HG02973 (cell line): Measurements from ENCODE around the gene MRC1.

Source experiments
- ATAC-seq: cut with Tn5 transposase; IDR thresholded peaks from one replicate; pipeline ENCODE4 v1.9.1; 2021; ENCODE audit warnings: moderate library complexity; ENCODE audit not compliant: unreplicated experiment

MRC1 gene

DNA sequence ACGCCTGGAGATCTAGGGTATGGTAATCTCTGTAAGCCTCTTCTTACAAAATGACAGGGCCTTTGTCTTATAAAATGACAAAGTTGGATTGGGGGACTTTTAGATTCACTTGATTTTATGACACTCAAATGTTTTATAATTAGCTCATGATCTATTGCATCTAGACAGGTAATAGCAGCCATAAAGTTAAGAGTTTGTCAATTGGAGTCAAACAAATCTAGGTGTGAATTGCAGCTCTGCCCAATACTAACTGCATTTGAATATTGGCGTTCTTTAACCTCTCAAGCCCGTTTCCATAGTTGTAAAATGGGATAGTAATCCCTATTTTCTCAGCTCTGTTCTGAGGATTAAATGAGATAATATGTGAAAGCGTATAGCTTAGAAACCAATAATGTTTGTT, 14.1 kb upstream of the MRC1 start:
- ATAC-seq = no peak

DNA sequence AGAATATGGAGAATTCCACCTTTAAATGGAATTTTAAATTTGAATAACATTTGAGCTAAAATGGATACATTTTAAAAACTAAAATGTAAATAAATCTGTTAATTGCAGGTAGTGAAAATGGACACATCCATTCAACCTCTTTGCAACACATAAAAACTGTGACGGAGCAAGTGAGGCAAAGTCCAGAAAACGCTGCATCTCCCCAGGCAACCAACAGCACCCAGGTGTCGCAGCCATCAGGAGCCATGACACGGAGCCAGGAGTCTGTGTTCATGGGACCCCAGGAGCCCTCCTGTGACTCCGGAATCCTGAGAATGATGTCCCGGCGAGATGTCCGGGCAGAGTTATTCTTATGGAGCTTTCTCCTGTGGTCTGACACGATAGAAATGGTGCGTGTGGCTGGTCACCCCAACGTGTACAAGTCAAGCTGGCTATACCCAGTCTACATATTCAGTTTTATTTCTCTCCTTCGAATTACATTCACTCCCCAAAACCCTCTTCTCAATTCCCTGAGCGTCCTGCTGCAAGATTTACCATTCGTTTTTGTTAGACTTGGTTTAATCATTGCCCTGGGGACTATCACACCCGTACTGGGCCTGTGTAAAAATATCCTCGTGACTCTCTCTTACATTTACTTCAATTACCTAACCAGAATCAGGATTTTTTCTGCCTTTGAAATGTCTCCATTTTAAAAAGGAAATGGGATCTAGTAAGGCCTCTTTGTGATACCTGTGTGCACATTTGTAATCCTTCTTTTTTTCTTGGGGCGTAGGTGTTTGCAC, 13.1 kb upstream of the MRC1 start:
- ATAC-seq = no peak

DNA sequence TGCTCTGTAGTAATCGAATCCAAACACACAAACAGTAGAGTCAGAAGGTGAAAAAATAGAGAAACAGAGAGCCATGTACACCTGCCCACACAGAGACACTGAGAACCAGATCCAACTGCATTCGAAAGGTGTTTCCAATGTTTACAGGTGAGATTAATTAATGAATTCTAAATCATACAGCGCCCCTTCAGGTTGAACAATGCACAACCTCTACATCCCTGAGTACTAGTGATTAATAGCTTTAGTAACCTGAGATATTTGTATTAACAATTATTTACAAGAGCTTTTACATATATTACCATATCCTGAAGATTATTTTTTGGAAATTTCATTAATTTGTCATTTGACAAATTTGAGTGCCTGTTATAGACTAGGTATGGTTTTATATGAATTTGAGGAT, 7.6 kb upstream of the MRC1 start:
- no peak for ATAC-seq

DNA sequence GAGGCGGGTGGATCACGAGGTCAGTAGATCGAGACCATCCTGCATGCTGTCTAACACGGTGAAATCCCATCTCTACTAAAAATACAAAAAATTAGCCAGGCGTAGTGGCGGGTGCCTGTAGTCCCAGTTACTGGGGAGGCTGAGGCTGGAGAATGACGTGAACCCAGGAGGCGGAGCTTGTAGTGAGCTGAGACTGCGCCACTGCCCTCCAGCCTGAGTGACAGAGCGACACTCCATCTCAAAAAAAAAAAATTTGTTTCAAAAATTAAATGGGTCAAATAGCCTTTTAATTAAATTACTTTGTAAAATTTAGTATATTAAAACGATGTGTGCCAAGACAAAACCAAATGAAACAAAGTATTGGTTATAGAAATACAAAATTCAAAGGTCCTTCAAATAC, 6.8 kb upstream of the MRC1 start:
- no peak for ATAC-seq

DNA sequence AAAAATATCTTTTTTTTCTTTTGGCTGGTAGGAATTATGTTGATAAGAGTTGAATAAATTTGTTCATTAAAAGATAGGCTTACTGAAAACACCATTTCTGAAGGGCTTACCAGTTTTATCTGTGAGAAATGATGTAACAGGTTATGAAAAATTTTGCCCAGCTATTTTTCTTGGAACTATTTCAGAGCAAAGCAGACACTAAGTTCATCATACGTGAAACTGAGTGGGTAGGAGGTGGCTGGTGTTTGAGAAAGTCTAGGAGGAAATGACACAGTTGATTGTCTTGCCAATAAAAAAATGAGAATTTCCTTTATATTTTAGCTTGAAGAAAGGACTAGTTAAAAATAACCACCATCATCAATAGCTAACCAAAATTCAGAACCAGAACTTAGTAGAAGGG, 6.2 kb upstream of the MRC1 start:
- ATAC-seq = no peak

DNA sequence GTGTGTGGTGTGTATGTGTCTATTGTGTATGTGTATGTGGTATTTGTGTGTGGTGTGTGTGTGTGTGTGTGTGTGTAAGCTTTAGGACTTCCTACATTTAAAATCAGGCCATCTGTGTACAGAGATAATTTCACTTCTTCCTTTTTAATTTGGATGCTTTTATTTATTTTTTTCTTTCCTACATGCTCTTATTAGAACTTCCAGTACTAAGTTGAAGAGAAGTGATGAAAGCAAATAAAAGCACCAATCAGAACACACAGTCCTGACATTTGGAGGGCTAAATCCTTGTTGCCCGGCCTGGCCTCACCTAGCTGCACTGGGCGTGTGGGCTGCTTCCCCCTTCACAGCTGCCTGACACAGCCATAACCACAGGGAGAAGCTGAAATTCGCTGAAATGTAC, 3.8 kb upstream of the MRC1 start:
- ATAC-seq = no peak

DNA sequence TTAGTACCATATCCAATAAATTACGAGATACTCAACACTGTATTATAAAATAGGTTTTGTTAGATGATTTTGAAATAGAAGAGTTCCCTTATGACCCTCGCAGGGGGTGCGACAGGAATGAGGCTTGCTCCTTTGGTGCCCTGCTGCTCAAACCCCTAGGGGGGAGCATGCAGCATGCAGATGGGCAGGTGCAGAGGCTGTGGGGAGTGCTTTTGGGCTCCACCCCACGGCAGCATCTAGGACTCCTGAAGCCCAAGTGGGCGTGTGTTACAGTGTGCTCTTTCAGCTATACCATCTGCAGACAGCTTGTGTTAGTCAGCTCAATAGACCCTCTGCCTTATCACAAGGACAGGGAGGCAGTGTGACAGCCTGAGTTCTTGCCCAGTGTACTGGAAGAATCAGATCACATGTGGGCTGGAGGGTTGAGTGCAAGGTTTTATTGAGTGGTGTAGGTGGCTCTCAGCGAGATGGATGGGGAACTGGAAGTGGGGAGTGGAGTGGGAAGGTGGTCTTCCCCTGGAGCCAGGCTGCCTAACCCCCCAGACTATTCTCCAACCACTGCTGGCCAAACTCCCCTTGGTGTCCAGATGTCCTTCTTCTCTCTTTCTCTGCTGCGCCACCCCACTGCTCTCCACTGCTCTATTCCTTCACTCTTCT, 3.1 kb upstream of the MRC1 start:
- ATAC-seq = peak; percentile 58

DNA sequence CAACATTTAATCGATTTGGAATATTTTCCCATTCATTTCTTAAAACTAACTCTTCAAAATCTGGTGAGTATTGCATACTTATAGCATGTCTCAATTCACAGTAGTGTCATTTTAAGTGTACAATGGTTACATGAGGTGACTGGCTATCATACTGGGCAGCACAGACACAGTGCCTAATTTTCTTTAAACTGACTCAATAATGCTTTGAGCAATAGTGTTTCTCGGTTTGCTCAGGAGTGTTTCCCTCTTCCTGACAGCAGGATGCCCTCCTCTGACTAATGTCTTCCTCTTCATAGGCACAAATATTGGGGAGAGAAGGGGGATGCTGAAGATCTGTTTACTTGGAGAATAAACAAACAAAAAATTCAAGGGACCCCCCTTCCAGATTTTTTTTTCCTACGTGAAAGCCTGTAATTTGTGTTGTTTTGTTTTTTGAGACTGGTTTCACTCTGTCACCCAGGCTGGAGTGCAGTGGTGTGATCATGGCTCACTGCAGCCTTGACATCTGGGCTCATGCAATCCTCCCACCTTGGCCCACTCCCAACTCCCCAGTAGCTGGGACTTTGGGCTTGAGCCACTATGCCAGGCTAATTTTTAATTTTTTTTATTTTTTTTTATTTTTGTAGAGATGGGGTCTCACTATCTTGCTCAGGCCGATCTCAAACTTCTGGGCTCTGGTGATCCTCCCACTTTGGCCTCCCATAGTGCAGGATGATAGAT, 2.2 kb downstream of the MRC1 start:
- no peak for ATAC-seq

DNA sequence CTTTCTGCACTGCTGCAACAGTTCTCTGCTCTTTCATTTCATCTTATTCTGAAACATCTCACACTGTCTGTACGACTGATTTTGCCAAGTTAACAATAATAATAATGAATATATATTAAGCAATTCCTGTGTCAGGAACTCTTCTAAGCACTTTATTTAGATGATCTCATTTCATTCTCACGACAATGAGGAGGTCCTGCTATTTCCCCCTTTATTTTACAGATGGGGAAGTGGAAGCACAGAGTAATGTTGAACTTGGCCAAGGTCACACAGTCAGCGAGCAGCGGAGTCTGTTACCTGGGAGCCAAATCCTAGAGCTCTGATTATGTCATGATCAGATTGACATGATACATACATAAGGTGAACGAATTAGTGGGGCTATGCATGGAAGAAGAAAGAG, 5.8 kb downstream of the MRC1 start:
- ATAC-seq = no peak

DNA sequence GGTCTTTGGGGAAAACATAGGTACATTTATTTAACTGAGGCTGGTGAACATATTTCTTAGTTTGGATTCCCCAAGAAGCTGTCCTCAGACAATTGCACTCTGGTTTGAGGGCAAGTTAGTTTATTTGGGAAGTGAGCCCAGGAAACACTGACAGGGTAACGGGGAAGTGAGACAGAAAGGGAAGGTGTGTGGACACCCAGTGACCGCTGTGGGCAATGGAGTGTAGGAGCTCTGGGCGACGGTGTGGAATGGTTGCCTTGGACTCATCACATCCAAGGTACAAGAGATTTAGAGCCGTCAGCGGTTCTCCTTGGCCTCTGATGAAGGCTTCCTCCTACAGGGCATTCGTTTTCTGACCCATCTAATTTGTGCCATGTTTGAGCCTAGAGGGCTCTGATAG, 7.1 kb downstream of the MRC1 start:
- ATAC-seq = no peak

DNA sequence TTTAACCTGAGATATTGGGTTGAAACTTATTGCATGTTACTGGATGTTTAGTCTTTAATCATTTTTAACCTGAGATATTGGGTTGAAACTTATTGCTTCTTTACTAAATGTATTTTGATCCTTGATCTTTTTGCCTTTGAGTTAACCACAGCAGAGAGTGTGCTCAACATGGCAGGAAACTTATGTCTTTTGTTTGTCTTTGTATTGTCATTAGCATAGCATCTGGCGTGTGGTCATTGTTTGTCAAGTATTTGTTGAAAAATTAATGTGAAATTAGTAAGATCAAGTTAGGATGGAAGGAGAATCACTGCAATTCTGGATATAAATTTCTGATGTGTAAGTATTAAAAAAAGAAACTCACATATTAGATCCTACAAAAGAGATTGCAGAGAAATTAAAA, 8.2 kb downstream of the MRC1 start:
- no peak for ATAC-seq

DNA sequence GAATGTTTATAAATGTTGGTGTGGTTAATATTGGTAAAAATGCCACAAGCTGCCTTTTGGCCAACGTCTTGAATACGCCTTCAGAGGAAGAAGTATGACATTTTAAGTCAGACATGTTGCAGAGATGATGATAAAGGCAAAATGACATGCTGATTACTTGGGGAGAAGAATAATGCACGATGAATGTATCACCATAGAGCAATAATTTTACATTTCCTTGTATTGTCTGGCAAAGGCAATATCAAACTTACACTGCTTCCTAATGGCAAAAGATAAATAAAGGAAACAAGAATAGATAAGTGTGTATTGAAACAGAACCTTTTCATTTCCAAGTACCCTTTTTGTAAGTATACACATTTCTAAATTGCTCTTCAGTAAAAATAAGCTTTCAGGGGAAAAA, 8.6 kb downstream of the MRC1 start:
- no peak for ATAC-seq

DNA sequence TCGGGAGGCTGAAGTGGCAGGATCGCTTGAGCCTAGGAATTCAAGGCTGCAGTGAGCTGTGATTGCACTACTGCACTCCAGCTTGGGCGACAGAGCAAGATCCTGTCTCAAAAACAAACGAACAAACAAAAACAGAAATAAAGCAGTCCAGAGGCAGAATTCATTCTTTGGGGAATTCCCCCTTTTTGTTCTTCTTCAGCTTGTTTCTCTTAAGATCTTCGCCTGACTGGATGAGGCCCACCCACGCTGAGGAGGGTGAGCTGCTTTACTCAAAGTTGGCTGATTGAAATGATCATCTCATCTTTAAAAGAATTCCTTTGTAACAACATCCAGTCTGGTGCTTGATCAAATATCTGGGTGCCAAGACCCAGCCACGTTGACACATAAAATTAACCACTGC, 10.7 kb downstream of the MRC1 start:
- ATAC-seq = no peak

DNA sequence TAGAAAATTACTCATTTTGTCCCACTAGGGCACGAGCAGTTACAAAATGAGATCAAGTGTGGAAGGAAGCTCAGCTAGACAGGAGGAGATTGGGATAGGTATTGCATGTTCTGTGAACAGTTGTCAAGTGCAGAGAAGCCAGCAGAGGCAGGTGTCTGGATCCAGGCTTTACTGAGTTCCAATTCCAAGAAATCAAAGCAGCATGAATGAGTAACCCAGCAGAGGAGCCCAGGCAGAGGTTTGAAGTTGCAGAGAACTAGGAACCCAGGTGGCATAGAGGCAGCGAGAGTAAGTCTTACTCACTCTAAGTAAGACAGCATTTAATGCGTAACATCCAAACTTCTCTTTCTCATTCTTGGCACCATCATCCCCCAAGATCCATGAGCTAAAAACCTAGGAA, 11.8 kb downstream of the MRC1 start:
- ATAC-seq = no peak

DNA sequence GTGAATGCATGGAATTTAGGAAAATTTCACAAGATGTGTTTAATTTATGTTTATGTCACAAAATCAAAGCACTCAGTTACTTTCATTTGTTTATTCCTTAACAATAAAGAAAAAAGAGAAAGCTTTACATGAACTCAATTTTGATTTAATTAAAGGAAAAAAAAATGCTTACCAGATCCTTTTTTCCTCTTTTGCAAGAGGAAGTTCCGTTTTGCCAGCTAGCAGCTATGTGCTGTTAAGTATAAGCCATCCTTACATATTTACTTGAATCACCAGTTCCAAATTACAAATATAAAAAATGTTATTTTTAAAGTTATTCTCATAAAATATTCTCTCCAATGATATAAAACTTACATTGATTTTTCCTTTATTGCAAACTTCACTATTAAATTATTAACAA, 12.7 kb downstream of the MRC1 start:
- no peak for ATAC-seq

DNA sequence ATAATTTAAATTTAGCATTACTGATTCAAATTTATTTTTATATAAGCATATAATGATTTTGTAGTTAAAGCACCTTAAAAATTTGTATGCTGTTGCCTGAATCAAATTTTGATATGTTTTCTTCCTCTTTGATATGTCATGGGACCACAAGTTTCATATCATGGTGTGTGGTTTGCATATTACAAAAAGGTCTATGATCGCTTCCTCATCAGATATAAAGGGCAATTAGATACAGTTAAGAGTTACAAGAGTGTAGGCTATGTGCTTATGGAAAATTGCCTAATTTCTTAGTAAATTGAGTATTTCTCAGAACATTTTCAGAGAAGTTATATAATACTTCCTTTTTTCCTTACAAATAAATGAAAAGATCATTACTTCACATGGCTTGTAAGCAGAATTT, 22.2 kb downstream of the MRC1 start:
- ATAC-seq = no peak

DNA sequence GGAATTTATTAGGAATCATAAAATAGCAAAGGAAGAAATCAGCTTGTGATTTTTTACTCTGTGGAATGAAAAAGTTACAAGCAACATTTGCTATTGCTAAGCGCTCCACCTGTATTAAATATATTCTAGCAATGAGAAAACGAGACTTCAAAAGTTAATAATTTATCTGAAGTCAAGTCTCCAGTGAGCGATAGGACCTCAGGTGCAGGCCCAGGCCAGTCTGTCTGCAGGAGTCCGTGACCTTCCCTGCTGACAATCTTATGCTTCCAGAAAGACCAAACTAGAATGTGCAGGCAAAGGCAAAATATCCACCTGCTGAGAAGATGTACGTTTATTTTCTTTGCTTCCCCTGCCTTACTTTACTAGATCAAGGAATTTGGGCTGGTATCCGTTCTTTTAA, 22.7 kb downstream of the MRC1 start:
- no peak for ATAC-seq

DNA sequence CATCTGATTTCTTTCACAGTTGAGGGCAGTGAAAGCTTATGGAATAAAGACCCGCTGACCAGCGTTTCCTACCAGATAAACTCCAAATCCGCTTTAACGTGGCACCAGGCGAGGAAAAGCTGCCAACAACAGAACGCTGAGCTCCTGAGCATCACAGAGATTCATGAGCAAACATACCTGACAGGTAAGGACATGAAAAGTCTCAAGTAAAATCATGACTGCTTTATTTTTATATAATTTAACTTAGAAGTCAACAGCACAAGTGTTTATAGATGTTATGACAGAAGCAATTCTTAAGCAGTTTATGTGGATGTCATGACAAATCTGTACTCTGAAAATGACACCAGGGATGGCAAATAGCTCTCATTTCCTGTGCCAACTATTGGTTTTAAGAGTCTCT, 24.5 kb downstream of the MRC1 start:
- no peak for ATAC-seq

DNA sequence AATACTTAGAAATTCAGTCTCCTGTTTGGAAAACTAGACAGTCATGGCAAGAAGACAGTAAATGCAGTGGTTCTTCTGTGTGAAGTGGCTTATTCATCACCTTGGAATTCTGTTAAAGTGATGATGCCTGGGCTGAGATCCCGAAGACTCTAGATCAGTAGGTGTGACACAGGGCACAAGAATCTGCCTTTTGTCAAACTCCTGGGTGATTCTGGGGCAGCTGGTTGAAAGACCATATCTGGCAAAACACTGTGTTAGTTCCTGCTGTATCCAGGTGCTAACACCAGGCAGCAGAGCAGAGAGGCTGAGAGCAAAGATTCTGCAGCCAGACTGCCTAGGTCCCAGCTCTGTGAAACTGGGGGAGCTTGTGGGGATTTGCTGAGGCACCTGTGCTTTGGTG, 26.5 kb downstream of the MRC1 start:
- ATAC-seq = no peak

DNA sequence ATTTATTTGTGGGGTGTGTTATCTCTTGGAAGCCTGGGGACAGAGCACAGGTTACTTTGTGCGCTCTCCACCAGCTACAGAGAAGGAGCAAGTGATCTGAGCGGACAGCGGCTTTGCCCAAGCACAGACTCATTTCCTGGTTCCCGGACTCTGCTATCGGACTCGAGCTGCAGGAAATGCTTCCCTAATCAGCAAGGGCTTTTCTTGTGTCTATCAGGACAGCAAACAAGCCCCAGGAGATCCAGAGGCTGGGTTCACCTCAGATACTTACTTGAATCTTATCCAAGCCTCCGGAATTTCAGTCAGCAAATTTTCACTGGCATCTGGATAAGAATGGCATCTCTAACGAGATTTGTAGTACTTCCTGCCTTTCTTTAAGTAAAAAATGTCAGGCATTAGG, 27.8 kb downstream of the MRC1 start:
- no peak for ATAC-seq

DNA sequence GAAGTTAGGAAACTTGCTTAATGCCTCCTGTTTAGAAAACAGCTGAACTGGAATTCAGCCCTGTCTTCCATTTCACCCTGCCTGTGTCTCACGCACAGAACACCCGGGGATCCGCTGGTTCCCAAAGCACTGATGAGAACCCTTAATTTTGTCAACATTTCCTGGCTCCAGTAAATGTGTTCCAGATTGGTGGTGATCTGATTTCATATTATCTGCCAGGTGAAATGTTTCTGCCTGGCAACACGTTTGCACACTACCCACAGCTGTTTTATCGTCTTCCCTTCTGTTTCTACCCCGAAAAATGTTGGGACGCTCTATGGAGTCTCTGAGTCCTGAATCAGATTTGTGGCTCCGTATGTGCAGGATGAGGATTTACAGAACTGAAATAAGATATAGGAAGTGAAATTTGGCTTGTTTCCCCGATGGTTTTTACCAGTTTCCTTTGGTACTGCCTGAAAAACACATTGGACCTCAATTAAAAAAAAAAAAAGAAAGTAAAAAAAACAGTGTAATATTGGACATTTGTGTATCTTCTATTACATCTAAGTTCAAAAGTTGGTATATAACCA, 29.0 kb downstream of the MRC1 start:
- ATAC-seq = no peak

DNA sequence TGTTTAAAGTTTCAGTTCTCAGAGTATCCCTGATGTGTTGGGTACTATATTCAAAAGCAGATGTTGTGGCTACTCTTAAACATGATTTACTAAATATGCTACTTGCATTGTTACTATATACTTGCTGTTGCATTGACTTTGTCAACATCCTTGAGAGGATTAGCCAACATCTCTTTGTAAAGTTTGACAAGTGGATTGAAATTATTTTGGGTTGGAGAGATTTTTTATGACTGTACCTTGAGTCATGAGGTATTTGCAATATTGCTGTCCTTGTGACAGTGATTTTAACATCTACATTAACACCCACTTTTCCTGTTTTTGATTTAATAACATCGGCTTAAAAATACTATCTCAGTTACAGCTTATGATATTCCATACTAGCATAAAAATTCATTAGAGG, 31.9 kb downstream of the MRC1 start:
- no peak for ATAC-seq
